ENCODE data around the gene SH3RF2.
"Not testable (repeated sequence)": the region's sequence is repeated elsewhere in the genome, so short reads cannot be mapped to it uniquely, and the experiment has no call there.

- TF ChIP-seq, protein P1, sequence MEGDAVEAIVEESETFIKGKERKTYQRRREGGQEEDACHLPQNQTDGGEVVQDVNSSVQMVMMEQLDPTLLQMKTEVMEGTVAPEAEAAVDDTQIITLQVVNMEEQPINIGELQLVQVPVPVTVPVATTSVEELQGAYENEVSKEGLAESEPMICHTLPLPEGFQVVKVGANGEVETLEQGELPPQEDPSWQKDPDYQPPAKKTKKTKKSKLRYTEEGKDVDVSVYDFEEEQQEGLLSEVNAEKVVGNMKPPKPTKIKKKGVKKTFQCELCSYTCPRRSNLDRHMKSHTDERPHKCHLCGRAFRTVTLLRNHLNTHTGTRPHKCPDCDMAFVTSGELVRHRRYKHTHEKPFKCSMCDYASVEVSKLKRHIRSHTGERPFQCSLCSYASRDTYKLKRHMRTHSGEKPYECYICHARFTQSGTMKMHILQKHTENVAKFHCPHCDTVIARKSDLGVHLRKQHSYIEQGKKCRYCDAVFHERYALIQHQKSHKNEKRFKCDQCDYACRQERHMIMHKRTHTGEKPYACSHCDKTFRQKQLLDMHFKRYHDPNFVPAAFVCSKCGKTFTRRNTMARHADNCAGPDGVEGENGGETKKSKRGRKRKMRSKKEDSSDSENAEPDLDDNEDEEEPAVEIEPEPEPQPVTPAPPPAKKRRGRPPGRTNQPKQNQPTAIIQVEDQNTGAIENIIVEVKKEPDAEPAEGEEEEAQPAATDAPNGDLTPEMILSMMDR (conservative IDR thresholded peaks at IDR 0.05 in 1 of 2, IDR thresholded peaks at IDR 0.05 in 1 of 2; ENCODE audit: extremely low read depth in 1 of 2, insufficient read depth in 1 of 2, low read depth in 1 of 2, low read length in 2 of 2): not testable (repeated sequence)
- not testable (repeated sequence) for TF ChIP-seq EZH2 (IDR thresholded peaks at IDR 0.05; ENCODE audit: borderline replicate concordance, low read length)
Measured at GRCh38 chr5:145891378-145891777, 45.0 kb upstream of the SH3RF2 start.
